A549 (cell line): ENCODE measurements around the gene INPP4B.

Source experiments
- CTCF ChIP-seq: fragments of >200 bp; sonication (Bioruptor Twin); formaldehyde crosslinking; IDR thresholded peaks from 3 replicates; pipeline ENCODE4 v1.5.1; 2016
- EP300 ChIP-seq, 2 experiments: fragments of >200 bp; sonication (Bioruptor Twin); formaldehyde crosslinking; IDR thresholded peaks; 2 replicates in 1 of 2; 3 replicates in 1 of 2; pipeline ENCODE4 v1.6.1; 2016 to 2017
- FOSB ChIP-seq: fragments of 250-450 bp; sonication (Bioruptor Pico); IDR thresholded peaks from 2 replicates; pipeline ENCODE4 v1.5.0; 2020; ENCODE audit warnings: mild to moderate bottlenecking, moderate library complexity
- FOSL2 ChIP-seq, 2 experiments: fragments of 450-650 bp in 1 of 2; fragments of >200 bp in 1 of 2; sonication (Bioruptor Twin) in 1 of 2; formaldehyde crosslinking; IDR thresholded peaks; 2 replicates each; pipeline versions ENCODE4 v1.5.0 to v1.6.1; 2016 to 2020; ENCODE audit warnings: mild to moderate bottlenecking in 1 of 2, moderate library complexity in 1 of 2
- NR3C1 ChIP-seq: fragments of >200 bp; sonication (Bioruptor Twin); formaldehyde crosslinking; IDR thresholded peaks from 3 replicates; pipeline ENCODE4 v1.6.1; 2017
- POLR2A ChIP-seq: IDR thresholded peaks from 2 replicates; pipeline ENCODE4 v1.6.1; 2012; ENCODE audit warnings: mild to moderate bottlenecking, low read length
- RCOR1 ChIP-seq: fragments of 150-350 bp; IDR thresholded peaks from 2 replicates; pipeline ENCODE4 v1.6.1; 2014; ENCODE audit warnings: antibody characterized with exemption, low read length, low read depth
- TP53 ChIP-seq: fragments of 250-450 bp; sonication (Bioruptor Pico); IDR thresholded peaks from 2 replicates; pipeline ENCODE4 v1.5.0; 2021; ENCODE audit warnings: mild to moderate bottlenecking, moderate library complexity
- TF ChIP-seq, protein P1 (sequence below): IDR thresholded peaks from 2 replicates; pipeline ENCODE4 v1.6.1; 2012

DNA sequence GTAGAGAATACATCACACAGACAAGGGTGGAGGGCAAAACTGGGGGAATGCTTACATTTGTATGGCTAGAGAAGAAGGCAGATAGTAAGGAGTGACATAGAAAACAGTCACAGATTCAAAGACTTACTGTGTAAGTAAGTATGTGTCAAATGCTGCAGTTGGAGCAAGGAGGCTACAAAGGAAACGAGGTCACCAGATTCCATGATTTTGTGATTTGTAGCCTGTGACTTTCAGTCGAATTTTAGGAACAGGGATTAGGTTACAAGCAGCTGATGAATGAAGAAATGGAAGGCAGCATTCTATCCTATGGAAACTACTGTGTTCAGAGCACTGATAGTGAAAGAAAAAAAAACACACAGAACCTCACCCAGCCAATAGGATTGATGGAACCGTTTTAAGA is 801.8 kb downstream of the INPP4B start:
- TF ChIP-seq FOSL2 (IDR thresholded peaks at IDR 0.05) (no peak), FOSL2 (CRISPR knock-in tag; IDR thresholded peaks at IDR 0.05) (no peak), NR3C1 (no peak), POLR2A (no peak), CTCF (no peak), RCOR1 (no peak), EP300 (IDR thresholded peaks at IDR 0.05) (no peak), TP53 (CRISPR knock-in tag) (no peak), FOSB (CRISPR knock-in tag) (no peak)
- TF ChIP-seq, protein P1, sequence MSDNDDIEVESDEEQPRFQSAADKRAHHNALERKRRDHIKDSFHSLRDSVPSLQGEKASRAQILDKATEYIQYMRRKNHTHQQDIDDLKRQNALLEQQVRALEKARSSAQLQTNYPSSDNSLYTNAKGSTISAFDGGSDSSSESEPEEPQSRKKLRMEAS: no peak
